ENCODE measurements around the gene GEMIN8. TPM values are rescaled to one million over a fixed set of nuclear protein-coding genes. Genes with fewer than 3 reads are reported as not detected.

Gene GEMIN8
- polyA plus RNA-seq, 1 donor from 2014 or later, result 26.1 TPM

DNA sequence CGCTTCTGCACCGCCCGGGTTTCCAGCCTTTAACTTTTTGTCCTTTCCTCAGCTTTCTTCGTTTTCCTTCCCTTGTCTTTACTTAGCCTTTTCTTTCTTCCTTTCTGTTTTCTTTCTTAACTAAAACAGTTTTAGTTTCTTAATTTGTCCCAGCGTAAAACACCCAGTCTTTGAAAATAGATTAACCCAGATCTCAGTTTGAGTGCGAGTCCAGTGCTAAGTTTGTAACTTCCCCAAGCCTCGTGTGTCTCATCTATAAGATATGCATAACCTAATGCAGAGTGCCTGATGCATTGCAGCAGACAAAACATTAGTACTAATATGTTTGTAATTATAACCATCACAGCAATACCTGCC lies 460 bp upstream of the GEMIN8 start:
- H3K79me2 ChIP-seq (replicated peaks; ENCODE audit: insufficient read depth, low read length), result no peaks in the 10 kb centered on the region
- TF ChIP-seq EZH2 (IDR thresholded peaks at IDR 0.05; ENCODE audit: borderline replicate concordance, insufficient read depth, low read length, poor library complexity, severe bottlenecking), result no peak
- TF ChIP-seq SMC3 (conservative IDR thresholded peaks at IDR 0.05; ENCODE audit: poor library complexity), result no peak
- no peak for TF ChIP-seq POLR2AphosphoS5 (IDR thresholded peaks at IDR 0.05)
- TF ChIP-seq TAF1 (IDR thresholded peaks at IDR 0.05; ENCODE audit: low read depth), result no peak
- TF ChIP-seq, protein P1, sequence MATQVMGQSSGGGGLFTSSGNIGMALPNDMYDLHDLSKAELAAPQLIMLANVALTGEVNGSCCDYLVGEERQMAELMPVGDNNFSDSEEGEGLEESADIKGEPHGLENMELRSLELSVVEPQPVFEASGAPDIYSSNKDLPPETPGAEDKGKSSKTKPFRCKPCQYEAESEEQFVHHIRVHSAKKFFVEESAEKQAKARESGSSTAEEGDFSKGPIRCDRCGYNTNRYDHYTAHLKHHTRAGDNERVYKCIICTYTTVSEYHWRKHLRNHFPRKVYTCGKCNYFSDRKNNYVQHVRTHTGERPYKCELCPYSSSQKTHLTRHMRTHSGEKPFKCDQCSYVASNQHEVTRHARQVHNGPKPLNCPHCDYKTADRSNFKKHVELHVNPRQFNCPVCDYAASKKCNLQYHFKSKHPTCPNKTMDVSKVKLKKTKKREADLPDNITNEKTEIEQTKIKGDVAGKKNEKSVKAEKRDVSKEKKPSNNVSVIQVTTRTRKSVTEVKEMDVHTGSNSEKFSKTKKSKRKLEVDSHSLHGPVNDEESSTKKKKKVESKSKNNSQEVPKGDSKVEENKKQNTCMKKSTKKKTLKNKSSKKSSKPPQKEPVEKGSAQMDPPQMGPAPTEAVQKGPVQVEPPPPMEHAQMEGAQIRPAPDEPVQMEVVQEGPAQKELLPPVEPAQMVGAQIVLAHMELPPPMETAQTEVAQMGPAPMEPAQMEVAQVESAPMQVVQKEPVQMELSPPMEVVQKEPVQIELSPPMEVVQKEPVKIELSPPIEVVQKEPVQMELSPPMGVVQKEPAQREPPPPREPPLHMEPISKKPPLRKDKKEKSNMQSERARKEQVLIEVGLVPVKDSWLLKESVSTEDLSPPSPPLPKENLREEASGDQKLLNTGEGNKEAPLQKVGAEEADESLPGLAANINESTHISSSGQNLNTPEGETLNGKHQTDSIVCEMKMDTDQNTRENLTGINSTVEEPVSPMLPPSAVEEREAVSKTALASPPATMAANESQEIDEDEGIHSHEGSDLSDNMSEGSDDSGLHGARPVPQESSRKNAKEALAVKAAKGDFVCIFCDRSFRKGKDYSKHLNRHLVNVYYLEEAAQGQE (IDR thresholded peaks at IDR 0.05; ENCODE audit: borderline replicate concordance), result no peak
- TF ChIP-seq RAD21 (conservative IDR thresholded peaks at IDR 0.05), result no peak
- TF ChIP-seq MXI1 (conservative IDR thresholded peaks at IDR 0.05; ENCODE audit: poor library complexity, severe bottlenecking), result no peak
- TF ChIP-seq, protein P2, sequence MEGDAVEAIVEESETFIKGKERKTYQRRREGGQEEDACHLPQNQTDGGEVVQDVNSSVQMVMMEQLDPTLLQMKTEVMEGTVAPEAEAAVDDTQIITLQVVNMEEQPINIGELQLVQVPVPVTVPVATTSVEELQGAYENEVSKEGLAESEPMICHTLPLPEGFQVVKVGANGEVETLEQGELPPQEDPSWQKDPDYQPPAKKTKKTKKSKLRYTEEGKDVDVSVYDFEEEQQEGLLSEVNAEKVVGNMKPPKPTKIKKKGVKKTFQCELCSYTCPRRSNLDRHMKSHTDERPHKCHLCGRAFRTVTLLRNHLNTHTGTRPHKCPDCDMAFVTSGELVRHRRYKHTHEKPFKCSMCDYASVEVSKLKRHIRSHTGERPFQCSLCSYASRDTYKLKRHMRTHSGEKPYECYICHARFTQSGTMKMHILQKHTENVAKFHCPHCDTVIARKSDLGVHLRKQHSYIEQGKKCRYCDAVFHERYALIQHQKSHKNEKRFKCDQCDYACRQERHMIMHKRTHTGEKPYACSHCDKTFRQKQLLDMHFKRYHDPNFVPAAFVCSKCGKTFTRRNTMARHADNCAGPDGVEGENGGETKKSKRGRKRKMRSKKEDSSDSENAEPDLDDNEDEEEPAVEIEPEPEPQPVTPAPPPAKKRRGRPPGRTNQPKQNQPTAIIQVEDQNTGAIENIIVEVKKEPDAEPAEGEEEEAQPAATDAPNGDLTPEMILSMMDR (IDR thresholded peaks at IDR 0.05; ENCODE audit: poor library complexity, severe bottlenecking), result no peak
- no peak for TF ChIP-seq EP300 (conservative IDR thresholded peaks at IDR 0.05; ENCODE audit: poor library complexity, severe bottlenecking)
- no peaks in the 10 kb centered on the region for H3K36me3 ChIP-seq (ENCODE audit: insufficient read depth, low read length)
- H3K9me2 ChIP-seq (ENCODE audit: insufficient read depth, low read length), result no peaks in the 10 kb centered on the region
- peak overlapping the region; percentile 27 for H2AFZ ChIP-seq (ENCODE audit: low read depth, low read length)
- no peaks in the 10 kb centered on the region for H3K27me3 ChIP-seq (ENCODE audit: insufficient read depth, low read depth, low read length)
- H3K27ac ChIP-seq (ENCODE audit: low read length), result peak overlapping the region; percentile 24
- H3K4me3 ChIP-seq (ENCODE audit: low read length), result peak overlapping the region; percentile 72
- peak overlapping the region; percentile 77 for H3K9ac ChIP-seq (ENCODE audit: low read length)
- peak overlapping the region; percentile 55 for H3K4me2 ChIP-seq (ENCODE audit: low read length)
- H3F3A ChIP-seq (ENCODE audit: insufficient read depth, low read length, poor library complexity, severe bottlenecking), result no peaks in the 10 kb centered on the region
- H3K9me3 ChIP-seq (ENCODE audit: low read length), result no peaks in the 10 kb centered on the region
- H4K20me1 ChIP-seq (ENCODE audit: insufficient read depth), result no peaks in the 10 kb centered on the region

DNA sequence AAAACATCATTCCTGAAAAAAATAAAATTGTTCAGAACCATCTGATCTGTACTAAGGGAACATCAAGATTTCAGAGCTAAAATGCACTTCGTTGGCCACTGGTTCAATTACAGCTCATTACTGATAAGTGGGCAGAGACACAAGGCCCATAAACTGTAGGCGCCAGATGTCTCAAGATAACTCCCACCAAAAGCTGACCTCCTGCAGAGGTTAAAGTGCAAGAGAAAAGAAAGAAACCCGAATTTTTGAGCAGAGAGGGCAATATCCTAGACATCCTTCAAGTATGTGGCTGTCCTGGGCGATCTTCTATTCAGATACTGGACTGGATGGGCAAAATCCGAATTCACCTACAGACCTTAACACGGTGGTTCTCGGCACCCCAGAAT lies 660 bp downstream of the GEMIN8 start:
- TF ChIP-seq, protein P2 (IDR thresholded peaks at IDR 0.05; ENCODE audit: poor library complexity, severe bottlenecking), result no peak
- TF ChIP-seq MXI1 (conservative IDR thresholded peaks at IDR 0.05; ENCODE audit: poor library complexity, severe bottlenecking), result no peak
- no peak for TF ChIP-seq RAD21 (conservative IDR thresholded peaks at IDR 0.05)
- TF ChIP-seq POLR2AphosphoS5 (IDR thresholded peaks at IDR 0.05), result no peak
- no peak for TF ChIP-seq EP300 (conservative IDR thresholded peaks at IDR 0.05; ENCODE audit: poor library complexity, severe bottlenecking)
- TF ChIP-seq TAF1 (IDR thresholded peaks at IDR 0.05; ENCODE audit: low read depth), result no peak
- no peak for TF ChIP-seq SMC3 (conservative IDR thresholded peaks at IDR 0.05; ENCODE audit: poor library complexity)
- no peak for TF ChIP-seq EZH2 (IDR thresholded peaks at IDR 0.05; ENCODE audit: borderline replicate concordance, insufficient read depth, low read length, poor library complexity, severe bottlenecking)
- TF ChIP-seq, protein P1 (IDR thresholded peaks at IDR 0.05; ENCODE audit: borderline replicate concordance), result no peak

More for the DNA sequence above, 660 bp downstream of the GEMIN8 start:
- H3F3A ChIP-seq (ENCODE audit: insufficient read depth, low read length, poor library complexity, severe bottlenecking), result no peaks in the 10 kb centered on the region
- H3K36me3 ChIP-seq (ENCODE audit: insufficient read depth, low read length), result no peaks in the 10 kb centered on the region
- peak overlapping the region; percentile 72 for H3K4me3 ChIP-seq (ENCODE audit: low read length)
- no peaks in the 10 kb centered on the region for H3K79me2 ChIP-seq (replicated peaks; ENCODE audit: insufficient read depth, low read length)
- no peaks in the 10 kb centered on the region for H3K9me2 ChIP-seq (ENCODE audit: insufficient read depth, low read length)
- peak overlapping the region; percentile 56 for H2AFZ ChIP-seq (ENCODE audit: low read depth, low read length)
- peak overlapping the region; percentile 70 for H3K4me2 ChIP-seq (ENCODE audit: low read length)
- H4K20me1 ChIP-seq (ENCODE audit: insufficient read depth), result no peaks in the 10 kb centered on the region
- no peaks in the 10 kb centered on the region for H3K27me3 ChIP-seq (ENCODE audit: insufficient read depth, low read depth, low read length)
- no peaks in the 10 kb centered on the region for H3K9me3 ChIP-seq (ENCODE audit: low read length)
- H3K9ac ChIP-seq (ENCODE audit: low read length), result peak overlapping the region; percentile 77
- H3K27ac ChIP-seq (ENCODE audit: low read length), result peak overlapping the region; percentile 78
